ENCODE results near the gene ARHGAP42.

The ARHGAP42 gene

DNA sequence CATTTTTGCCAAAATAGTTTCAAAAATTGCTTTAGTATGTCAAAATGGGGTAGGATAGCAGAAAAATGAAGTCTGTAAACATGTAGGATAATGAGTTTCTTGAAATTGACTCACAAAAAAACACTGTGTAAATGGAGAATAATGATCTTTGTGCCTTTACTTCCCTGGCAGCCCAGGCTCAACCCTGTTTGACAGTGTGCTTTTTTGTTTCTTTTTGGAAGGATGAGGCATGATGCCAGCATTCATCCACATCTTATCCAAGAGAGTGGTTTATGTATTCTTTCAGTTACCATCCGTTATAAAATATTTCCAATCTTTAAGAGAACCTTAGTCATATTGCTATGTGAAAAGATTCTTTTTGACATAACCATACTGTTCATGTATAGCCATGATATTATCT is 70.6 kb downstream of the ARHGAP42 start:
- Histone ChIP-seq H3K27ac (no peak overlapping the region), H3K4me3 (no peak overlapping the region)
- DNase-seq (ENCODE audit: low spot score): no peak
- TF ChIP-seq CTCF (IDR thresholded peaks at IDR 0.05): no peak

GRCh38 chr11:100759106-100759505 is 72.0 kb downstream of the ARHGAP42 start:
- Histone ChIP-seq H3K27ac (no peak overlapping the region), H3K4me3 (no peak overlapping the region)
- DNase-seq (ENCODE audit: low spot score): no peak
- TF ChIP-seq CTCF (IDR thresholded peaks at IDR 0.05): no peak

DNA sequence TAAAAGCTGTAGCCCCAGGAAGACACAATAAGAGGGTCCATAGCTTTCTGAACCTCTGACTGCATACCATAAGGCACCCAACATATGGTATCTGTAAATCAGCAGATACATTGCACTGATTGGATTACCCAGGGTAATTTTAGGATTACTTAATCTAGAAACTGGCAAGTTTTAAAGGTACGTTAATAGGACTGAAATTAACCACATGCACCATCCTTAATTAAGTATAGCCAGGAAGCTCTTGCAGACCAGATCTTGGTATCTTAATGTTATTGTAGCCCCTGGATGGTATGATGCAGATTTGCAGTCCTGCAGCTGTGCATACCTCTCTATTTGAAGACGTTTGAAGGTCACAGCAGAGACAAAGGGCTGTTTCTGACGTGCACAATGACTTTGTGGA is 72.8 kb downstream of the ARHGAP42 start:
- no peak for DNase-seq (ENCODE audit: low spot score)
- H3K27ac ChIP-seq: no peak overlapping the region
- TF ChIP-seq CTCF (IDR thresholded peaks at IDR 0.05): no peak
- no peak overlapping the region for H3K4me3 ChIP-seq

- no peak overlapping the region for H3K4me3 ChIP-seq
- no peak for DNase-seq (ENCODE audit: low spot score)
- no peak overlapping the region for H3K27ac ChIP-seq
- TF ChIP-seq CTCF (IDR thresholded peaks at IDR 0.05): no peak
Observed at GRCh38 chr11:100760744-100761143, 73.7 kb downstream of the ARHGAP42 start.

- H3K27ac ChIP-seq: no peak overlapping the region
- no peak overlapping the region for H3K4me3 ChIP-seq
- no peak for DNase-seq (ENCODE audit: low spot score)
- TF ChIP-seq CTCF (IDR thresholded peaks at IDR 0.05): no peak
Observed at GRCh38 chr11:100761841-100762240, 74.8 kb downstream of the ARHGAP42 start.

DNA sequence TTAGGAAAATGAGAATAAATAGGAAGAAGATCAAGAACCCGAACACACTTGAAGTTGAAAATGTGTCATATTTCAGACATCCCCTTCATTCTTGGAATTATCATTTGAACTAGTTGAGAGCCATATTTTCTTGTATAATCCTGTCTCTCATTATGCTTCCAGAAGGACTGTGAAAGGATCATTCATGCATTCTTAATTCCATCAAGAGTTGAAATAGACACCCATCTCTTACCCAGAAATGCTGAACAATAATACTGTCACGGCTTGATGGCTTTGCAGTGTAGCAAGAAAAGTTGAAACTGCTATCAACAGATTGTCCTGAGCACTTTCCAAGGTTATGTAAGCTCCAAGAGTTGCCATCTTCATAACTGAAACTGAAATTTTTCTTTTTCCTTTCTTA is 79.7 kb downstream of the ARHGAP42 start:
- Histone ChIP-seq H3K27ac (no peak overlapping the region), H3K4me3 (no peak overlapping the region)
- DNase-seq (ENCODE audit: low spot score): no peak
- TF ChIP-seq CTCF (IDR thresholded peaks at IDR 0.05): no peak

- DNase-seq (ENCODE audit: low spot score): no peak
- no peak for TF ChIP-seq CTCF (IDR thresholded peaks at IDR 0.05)
- no peak overlapping the region for H3K27ac ChIP-seq
- no peak overlapping the region for H3K4me3 ChIP-seq
Observed at GRCh38 chr11:100769165-100769564, 82.1 kb downstream of the ARHGAP42 start.
